DMS53 treated with DMSO at 0.1 percent for 48 hours (cell line): Measurements from ENCODE around the gene KCNS1.

Source experiments
- DNase-seq: peaks from one replicate; lab custom pipeline; 2025; ENCODE audit not compliant: unreplicated experiment; lab: John Stamatoyannopoulos, UW

The KCNS1 gene

DNA sequence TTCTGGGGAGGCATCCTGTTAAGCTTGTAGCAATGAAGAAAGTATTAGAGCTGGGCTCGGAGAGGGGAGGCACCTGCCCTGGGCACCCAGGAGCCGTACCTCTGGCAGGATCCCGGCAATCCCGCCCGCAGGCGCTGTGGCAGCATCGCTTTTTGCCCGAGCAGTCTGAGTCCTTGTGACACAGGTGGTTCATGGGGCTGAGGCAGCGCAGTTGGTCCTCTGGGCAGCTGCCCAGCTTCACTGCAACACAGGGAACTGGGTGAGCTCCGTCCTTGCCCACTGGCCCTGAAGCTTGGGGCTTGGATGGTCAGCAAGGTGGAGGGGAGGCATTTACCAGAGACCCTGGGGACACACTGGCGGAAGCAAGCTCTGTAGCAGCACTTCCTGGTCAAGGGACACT lies 9.4 kb upstream of the KCNS1 start:
- DNase-seq = no peak

DNA sequence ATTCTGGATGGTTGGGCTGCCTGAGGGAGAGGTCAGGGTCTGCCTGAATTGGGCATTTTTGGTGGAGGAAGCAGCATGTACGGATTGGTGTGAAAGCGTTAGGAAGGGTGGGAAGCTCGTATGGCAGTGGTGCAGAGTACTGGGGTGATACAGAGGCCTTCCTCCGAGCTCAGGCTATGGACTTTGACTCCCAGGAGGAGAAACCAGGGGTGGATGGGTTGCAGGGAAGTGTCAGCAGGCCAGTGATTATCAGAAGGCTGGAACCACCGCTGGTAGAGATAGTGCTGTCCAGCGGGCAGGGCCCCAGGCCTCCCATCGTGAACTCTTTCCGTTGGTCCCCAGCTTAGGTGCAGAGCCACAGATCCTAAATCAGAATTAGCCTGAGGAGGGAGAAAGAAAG lies 8.7 kb upstream of the KCNS1 start:
- no peak for DNase-seq

DNA sequence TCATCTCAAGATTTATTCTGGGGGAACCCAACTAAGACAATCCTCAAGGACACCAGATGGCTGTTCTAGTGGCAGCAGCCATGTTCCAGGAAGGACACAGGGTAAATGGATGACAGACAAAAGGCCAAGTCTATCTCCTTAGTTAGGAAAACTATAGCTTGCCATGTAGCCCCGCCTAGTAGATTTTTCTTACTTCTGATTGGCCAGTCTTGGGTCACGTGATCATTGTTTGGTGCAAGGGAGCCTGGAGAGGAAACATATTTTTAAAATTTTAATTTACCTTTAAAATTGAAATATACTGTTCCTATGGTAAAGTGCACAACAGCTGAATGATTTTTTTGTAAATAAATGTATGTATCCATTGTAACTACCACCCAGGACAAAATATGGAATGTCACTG lies 4.4 kb upstream of the KCNS1 start:
- DNase-seq = no peak

DNA sequence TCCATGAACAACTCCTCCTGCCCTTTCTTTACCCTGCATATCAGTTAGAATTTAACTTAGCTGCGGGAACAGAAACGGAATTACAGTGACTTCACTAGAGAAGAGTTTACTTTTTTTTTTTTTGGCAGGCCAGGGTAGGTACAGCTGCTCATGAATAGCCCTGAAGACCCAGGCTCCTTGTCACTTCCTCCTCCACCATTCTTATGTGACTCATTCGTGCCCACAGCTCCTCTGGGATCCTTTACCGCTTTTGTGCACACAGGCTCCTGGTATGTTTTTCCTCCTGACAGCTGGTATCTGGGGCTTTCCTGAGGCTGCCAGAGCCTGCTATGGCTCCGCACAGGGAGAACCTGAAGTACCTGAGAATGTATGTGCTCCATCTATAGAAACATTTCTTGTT lies 3.9 kb upstream of the KCNS1 start:
- no peak for DNase-seq

DNA sequence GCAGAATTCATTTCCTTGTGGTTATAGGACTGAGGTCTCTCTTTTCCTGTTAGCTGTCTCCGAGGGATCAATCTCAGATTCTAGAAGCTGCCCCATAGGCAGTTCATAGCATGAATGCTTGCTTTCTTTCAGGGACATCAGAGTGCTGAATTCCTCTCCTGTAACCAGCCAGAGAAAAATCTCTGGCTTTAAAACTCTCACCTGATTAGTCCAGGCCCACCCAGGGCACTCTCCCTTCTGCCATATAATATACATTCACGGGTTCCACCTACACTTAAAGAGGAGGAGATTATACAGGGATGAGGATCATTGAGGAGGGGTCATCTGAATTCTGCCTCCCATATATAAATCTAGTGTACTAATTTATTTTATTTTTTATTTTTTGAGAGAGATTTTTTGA lies 2.1 kb upstream of the KCNS1 start:
- no peak for DNase-seq

DNA sequence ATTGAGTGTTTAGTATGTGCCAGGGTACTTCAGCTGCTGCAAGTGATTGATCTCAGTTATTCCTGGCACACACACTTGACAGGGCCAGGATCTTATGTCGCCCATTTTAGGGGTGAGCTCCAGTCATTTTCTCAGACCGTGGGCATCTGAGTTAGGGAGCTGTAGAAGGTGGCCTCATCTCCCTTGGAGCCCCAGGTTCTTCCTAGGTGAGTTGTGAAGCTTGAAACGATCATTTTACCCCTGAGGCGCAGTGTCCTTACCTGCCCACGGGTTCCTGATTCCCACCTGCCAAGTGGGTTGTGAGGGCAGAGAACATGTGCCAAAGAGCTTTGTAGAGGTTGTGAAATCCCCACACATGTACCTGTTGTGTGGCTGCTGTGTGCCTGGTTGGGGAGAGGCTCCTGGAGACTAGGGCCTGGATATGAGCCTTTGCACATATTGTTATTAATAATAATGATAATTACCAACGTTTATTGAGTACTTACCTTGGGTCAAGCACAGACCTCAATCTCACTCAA lies 465 bp upstream of the KCNS1 start:
- DNase-seq = no peak

DNA sequence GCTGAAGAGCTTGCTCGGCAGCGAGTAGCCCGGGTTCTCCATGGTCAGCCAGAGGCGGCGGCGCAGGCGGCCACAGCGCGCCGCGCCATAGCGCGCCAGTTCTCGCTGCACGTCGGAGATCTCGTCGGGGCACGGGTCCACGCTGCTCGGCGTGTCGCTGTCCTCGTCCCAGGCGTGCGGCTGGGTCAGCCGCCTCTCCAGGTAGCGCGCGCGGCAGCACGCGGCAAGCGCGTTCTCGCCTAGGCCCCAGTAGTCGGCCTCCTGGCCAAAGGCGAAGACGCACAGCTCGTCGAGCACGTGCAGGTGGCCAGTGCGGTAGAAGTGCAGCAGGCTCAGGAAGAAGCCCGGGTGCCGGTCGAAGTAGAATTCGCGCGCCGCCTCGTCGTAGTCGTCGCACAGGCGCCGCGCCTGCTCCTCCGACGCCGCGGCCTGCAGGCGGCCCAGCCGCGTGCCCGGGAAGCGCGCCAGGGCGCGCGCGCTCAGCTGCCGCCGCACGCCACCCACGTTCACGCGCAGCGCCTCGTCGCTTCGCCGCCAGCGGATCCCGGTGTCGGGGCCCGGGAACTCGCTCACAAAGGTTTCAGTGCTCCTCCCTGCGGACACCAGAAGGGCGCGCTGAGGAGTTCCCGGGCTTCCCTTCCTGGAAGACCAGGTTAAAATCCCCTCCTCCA lies 2.7 kb downstream of the KCNS1 start:
- no peak for DNase-seq

DNA sequence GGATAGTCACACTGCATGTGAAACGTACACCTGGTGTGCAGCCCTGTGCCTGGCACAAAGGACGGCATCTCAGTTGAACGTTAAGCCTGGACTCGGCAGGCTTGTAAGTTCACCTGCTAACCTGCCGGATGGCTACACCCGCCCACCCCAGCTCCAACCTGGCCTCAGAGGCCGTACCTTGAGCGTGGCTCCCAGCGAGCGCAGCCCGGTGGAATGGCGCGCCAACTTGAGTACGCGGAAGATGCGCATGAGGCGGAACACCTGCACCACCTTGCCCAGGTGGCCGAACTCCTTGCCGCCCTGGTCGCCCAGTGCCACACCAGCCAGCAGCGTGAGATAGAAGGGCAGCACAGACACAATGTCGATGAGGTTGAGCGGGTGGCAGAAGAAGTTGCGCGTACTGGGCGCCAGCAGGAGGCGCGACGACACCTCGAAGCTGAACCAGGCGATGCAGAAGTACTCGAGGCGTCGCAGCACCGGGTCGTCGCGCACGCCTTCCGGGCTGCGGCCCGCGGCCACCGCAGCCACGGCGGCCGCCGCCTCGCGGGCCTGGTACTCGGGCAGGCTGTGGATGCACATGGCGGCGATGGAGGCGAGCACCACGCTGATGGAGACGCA lies 3.3 kb downstream of the KCNS1 start:
- DNase-seq = no peak

DNA sequence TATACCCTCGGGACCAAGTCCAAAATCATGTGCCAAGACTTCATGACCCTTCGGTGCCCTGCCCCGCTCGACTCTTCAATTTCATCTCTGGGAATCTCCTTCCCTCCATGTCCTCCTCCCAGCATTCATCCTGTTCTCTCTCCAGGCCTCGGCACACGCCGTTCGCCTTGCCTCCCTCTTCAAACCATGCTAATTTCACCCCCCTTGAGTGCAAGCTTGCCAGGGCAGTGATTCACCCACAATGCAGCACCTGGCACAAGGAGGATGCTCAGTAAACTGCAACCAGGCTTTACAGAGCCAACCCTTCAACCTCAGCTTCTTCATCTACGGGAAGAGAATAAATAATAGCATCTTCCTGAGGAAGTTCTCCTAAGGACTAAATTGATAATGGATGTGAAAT lies 4.1 kb downstream of the KCNS1 start:
- DNase-seq = no peak

DNA sequence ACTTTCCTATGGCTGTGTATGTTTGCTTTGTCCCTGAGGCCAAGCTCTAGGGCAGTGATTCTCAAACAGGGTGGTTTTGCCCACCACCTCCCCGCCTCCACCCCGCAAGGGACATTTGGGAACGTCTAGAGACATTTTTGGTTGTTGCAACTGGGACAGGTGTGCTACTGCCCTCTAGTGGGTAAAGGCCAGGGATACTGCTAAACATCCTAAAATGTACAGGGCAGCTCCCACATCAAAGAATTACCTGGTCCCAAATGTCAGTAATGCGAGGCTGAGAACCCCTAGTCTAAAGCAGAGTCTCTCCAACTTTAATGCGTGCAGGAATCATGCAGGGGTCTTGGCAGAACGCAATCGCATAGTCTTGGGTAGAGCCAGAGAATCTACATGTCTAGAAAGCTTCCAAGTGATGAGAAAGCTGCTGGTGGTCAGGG lies 5.1 kb downstream of the KCNS1 start:
- DNase-seq = peak; percentile 47

DNA sequence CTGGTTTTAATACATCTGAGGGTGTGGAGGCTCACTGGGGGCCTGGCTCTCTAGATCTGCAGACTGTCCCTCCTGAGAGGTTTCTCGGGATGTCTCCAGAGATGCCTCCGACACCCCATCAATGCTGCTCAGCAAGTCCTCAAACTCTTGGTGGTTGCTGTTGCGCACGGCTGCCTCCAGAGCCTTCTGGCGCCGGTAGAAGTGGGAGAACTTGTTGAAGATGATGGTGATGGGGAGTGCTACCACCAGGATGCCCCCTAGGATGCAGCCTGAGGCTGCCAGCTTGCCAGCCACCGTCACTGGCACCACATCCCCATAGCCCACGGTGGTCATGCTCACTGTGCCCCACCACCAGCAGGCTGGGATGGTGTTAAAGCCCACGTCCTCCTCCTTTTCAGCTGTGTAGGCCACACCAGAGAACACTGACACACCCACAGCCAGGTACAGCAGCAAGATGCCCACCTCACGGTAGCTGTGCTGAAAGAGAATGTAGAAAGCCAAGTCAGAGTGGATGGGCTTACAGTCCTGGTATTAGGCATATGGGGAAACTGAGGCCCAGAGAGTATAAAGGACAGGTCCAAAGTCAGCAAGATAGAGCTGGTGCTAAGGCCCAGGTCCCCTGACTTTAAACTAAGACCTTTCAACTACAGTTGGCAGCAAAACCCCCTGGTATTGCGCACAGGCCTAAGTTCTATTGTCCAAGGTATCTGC lies 5.9 kb downstream of the KCNS1 start:
- DNase-seq = no peak

DNA sequence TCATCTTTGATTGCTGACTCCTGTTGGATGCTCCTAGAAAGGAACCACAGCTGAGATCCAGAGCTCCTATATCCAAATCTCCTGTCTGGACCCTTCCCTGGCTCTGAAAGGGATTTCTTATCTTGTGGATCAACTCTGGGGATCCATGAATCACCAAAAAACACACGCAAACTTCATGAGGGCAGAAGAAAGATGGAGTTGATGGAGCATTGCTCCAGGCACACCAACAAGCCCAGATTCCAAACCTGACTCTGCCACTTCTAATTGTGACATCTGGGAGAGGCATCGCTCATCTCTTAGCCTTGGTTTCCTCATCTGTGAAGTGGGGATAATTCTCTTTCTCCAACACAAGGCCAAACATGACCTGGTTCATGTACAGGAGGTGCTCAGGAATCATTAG lies 6.7 kb downstream of the KCNS1 start:
- DNase-seq = no peak

DNA sequence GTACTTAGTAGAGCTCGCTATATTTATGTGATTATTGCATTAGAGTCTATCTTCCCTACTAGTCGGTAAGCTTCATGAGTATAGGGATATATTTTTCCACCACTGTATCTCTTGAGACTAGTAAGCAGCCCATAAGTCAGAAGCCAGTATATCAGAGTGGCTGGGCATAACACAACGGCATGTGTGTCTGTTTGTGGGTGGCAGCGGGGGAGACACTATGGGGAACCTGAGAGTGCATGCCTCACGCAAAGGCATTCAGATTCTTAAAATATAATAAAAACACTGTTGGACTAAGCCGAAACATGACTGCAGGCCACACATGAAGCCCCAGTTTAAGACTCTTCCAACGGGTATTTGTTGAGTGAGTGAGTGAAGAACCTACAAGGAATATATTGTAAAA lies 8.0 kb downstream of the KCNS1 start:
- DNase-seq = no peak

DNA sequence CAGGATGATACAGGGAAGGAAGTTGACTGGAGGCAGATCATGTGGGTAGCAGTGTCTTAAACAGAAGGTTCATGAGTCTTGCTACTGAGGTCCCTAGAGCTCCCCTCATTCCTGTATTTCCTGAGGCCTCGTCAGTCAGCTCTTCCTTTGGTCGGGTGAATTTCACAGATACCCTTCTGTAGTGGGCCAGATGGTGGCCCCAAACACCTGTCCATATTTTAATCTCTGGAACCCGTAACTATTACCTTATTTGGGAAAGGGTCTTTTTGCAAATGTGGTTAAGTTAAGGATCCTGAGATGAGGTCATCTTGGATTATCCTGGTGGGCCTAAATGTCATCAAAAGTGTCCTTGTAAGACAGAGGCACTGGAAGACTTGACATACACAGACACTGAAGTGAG lies 9.6 kb downstream of the KCNS1 start:
- DNase-seq = no peak

DNA sequence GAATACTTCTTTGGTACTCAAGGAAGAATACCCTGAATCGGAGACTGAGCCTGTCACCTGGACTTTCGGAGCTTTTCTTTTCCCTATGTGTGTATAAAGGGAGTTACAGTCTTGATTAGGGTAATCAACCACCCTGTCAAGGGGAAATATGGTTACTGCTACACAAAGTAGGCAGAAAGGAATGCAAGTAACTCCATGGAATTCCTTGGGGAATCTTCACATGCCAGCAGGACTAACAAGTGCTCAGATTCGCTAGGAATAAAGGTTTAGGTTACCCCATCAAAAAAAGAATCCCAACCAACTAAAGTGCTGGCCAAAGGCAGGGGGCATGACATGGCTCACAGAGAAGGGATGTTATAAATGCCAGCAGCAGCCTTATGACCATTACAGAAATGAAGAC lies 10.4 kb downstream of the KCNS1 start:
- no peak for DNase-seq

DNA sequence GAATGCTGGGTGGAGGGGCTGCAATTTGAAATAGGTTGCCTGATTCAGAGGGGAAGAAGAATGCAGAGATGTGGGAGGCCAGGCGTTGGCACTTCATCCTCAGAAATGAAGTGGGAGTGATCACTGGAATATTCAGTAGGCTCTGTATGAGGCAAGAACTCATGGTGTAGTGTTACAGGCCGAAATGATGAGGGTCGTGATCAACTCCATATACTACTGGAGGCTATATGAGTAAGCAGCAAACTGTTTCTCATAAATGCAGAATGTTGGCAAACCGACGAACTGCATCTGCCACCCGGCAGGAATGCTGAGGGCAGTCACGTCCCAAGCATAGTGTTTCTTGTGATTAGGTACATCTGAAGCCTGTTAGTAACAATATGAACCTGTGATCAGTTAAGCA lies 12.7 kb downstream of the KCNS1 start:
- DNase-seq = no peak

DNA sequence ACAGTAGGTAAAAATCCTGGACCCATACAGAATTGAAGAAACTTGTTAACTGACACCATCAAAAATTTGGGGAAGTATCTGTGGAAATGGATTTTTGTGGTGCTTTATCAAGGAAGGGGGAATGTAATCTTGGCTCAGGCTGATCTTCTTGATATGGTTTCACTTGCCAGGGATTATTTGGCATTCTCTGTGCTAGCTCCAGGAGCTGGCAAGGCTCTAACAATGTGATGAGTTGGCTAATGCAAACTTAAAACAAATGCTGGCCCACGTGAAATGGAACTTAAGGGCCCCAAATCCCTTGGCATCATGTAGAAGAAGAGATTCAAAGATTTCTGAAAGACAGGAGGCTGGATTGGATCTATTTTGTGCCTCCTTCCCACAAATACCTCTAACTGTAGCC lies 13.1 kb downstream of the KCNS1 start:
- DNase-seq = no peak

DNA sequence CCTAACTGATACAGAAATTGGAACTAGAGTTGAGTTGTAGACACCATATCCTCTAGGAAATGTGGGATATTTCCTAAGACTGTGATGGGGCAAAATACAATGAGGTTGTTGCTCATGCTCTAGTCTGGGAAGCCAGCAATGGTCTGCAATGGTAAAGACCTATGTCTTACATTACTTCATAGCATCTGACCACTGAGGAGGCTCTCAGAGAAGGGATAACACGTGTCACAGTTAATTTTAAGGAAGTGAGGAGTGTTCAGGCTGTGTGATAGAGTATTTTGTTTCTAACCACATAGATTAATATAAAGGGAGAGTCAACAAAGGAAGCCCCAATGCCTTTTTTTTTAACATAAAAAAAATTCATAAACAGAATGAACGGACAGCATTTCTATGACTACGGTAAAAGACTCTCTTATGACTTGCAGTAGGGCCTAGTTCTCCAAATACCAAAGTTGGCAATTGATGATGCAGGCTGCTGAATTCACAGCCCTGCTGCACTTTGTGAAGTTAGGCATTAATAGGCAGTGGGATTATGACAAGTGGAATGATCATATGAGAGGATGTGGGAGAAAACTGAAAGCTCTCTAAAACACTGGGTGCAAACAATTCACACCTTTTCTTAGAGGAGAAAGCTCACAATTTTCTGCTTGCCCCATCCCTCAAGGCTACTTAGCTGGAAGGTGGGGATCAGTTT lies 13.7 kb downstream of the KCNS1 start:
- DNase-seq = no peak

DNA sequence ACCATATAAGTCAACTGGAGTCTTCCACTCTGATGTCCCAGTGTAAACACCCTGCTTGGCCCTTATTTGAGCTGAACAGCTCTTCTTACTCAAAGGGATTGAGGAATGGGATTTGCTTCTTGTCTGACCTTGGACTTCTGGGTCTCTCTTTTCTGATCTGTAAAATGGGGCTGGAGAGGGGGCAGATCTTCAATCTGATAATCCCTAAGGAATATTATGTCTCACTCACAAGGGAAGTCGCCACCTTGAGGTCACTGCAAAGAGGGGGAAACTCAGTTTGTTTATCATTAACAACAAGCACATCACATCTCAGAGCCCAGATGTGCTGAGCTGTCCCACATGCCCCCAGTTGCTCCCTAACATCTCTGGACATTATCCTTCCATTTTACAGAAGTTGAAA lies 15.1 kb downstream of the KCNS1 start:
- DNase-seq = no peak

DNA sequence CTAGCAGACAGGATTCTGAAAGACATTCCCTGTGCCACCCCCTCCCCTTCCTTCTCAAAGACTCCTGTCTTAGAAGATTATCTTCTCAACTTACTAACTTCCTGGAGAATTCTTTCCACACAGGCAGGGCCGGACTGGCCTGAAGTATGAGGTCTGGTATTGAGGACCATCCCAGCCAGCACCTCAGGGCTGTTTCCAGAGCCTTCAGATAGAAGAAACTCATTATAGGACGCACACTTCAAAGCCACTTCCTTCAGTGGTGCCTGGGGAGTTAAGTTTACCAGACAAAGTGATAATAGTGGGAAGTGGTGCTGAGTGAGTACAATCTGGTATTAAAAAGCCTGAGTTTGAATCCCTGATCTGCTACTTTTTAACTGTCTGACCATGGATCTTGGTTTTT lies 15.6 kb downstream of the KCNS1 start:
- no peak for DNase-seq

DNA sequence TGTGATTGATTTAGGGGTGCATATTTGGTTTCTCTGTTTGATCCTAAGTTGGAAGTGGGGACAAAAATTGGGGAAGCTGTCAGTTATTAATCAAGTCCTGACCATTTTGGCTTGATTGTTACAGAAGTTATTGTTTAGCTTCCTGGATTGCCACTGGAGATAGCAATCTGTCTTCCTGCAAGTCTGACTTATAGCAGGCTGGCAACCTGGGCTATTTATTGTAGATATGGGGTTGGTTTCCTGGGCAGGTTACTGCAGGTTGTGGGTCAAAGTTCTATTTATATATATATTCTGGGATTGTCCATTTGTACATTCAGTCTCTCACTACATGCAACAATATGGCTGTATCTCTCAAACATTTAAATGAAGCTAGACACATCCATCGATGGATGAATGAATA lies 17.8 kb downstream of the KCNS1 start:
- DNase-seq = no peak

DNA sequence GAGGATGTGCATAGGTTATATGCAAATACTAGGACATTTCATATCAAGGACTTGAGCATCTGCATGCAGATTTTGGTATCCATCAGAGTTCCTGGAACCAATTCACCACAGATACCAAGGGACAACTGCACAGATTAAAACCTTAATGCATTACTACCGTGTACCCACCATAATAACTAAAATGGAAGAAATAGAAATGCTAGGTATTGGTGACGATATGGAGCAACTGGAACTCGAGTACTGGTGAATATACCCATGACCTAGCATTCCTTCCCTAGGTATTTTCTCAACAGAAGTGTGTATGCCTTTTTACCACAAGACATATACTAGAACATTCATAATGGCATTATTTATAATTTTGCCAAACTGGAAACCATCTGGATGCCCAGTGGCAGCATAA lies 18.5 kb downstream of the KCNS1 start:
- no peak for DNase-seq
